ENCODE results near the gene MRPL58. TPM values are rescaled to one million over a fixed set of nuclear protein-coding genes. Genes with fewer than 3 reads are reported as not detected.
"Not testable (repeated sequence)": the region's sequence is repeated elsewhere in the genome, so short reads cannot be mapped to it uniquely, and the experiment has no call there.

Gene MRPL58
- total RNA-seq, 1 experiment from 2014 or later = 41.0 TPM

GRCh38 chr17:75044716-75045115, 32.2 kb downstream of the MRPL58 start:
- H4K20me1 ChIP-seq (ENCODE audit: control insufficient read depth, insufficient read depth, insufficient read length) = no peaks in the 10 kb centered on the region
- peaks cover 6% of the 10 kb centered on the region for H3K23me2 ChIP-seq (ENCODE audit: insufficient read length, low read depth, low read length, poor library complexity, severe bottlenecking)
- H2AK5ac ChIP-seq (ENCODE audit: insufficient read length, low read length) = no peak overlapping the region
- H3K4ac ChIP-seq (ENCODE audit: low read depth, low read length) = no peak overlapping the region
- Mint-ChIP-seq H3K27ac (peak overlapping the region; percentile 87 to 96 (median 91)), H3K27me3 (ENCODE audit: low read depth) (no peaks in the 10 kb centered on the region), H3K4me1 (peaks cover 47 to 54% of the 10 kb centered on the region in 2 experiments), H3K9me3 (peaks cover 0 to 2% of the 10 kb centered on the region in 2 experiments; a peak in 1 of 5 replicates), H3K36me3 (ENCODE audit: insufficient read depth in 1 of 3, low read depth in 3 of 3) (peaks cover 27 to 42% (median 37%) of the 10 kb centered on the region in 3 experiments; a peak in 6 of 7 replicates), H3K4me3 (peak overlapping the region; percentile 96 to 98)
- H3K14ac ChIP-seq (ENCODE audit: insufficient read depth, low read length) = no peak overlapping the region
- no peak overlapping the region for H3K9ac ChIP-seq (ENCODE audit: extremely low read depth, insufficient read length, low read length)
- TF ChIP-seq CTCF (conservative IDR thresholded peaks at IDR 0.05) = no peak
- no peaks in the 10 kb centered on the region for H3K9me3 ChIP-seq (ENCODE audit: control insufficient read depth, low read depth, low read length)
- no peak overlapping the region for H2AFZ ChIP-seq (ENCODE audit: low read length)
- H4K91ac ChIP-seq (ENCODE audit: insufficient read length, low read depth, low read length) = no peak overlapping the region
- no peak overlapping the region for H2BK5ac ChIP-seq (ENCODE audit: insufficient read length, low read length)
- H3K4me2 ChIP-seq (ENCODE audit: insufficient read depth, insufficient read length, low read length) = peak overlapping the region; percentile 59
- no peak overlapping the region for H3K23ac ChIP-seq (ENCODE audit: insufficient read length, low read depth, low read length)
- peak overlapping the region; percentile 81 for H3K27ac ChIP-seq (ENCODE audit: insufficient read length, low read depth, low read length)
- no peak overlapping the region for H4K5ac ChIP-seq (ENCODE audit: insufficient read length, low read depth, low read length)
- H3K18ac ChIP-seq (ENCODE audit: insufficient read length, low read depth, low read length) = no peak overlapping the region
- DNase-seq = no peak
- H2BK120ac ChIP-seq (ENCODE audit: low read depth, low read length, poor library complexity, severe bottlenecking) = no peak overlapping the region
- H3K79me2 ChIP-seq (ENCODE audit: insufficient read depth, low read length) = peaks cover 13% of the 10 kb centered on the region; the same call in 1 of the 2 replicates
- H3K27me3 ChIP-seq (ENCODE audit: insufficient read depth, low read length) = no peaks in the 10 kb centered on the region
- no peak overlapping the region for H2BK12ac ChIP-seq (ENCODE audit: insufficient read length, low read depth, low read length)
- no peak overlapping the region for H3K56ac ChIP-seq (ENCODE audit: insufficient read length, low read depth, low read length)
- H4K8ac ChIP-seq (replicated peaks; ENCODE audit: insufficient read length, low read depth, low read length) = no peak overlapping the region
- no CpG with 5 or more reads among the region's 7 CpGs for WGBS (ENCODE audit: extremely low coverage, insufficient read length, low lambda C conversion rate)
- peaks cover 7% of the 10 kb centered on the region; the same call in 1 of the 2 replicates for H3K4me1 ChIP-seq (ENCODE audit: insufficient read depth, low read length)
- H3T11ph ChIP-seq (ENCODE audit: low read length) = no peak overlapping the region
- no peak overlapping the region for H2BK20ac ChIP-seq (ENCODE audit: low read depth, low read length, poor library complexity, severe bottlenecking)
- no peak overlapping the region for H2BK15ac ChIP-seq (ENCODE audit: low read depth, low read length)
- peaks cover 5% of the 10 kb centered on the region for H3K79me1 ChIP-seq (ENCODE audit: insufficient read depth, low read depth, low read length, poor library complexity, severe bottlenecking)

DNA sequence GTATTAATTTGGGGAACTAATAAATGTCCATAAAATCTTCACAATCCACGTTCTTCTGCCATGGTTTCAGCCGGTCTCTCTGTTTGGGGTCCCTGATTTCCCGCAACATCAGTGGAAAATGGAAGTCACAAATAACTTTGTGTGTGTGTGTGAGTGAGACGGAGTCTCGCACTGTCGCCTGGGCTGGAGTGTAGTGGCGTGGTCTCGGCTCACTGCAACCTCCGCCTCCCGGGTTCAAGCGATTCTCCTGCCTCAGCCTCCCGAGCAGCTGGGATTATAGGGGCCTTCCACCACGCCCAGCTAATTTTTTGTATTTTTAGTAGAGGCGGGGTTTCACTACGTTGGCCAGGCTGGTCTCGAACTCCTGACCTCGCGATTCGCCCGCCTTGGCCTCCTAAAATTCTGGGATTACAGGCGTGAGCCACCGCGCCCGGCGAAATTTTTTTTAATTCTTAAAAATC, 33.5 kb downstream of the MRPL58 start:
- not testable (repeated sequence) for H3K27me3 Mint-ChIP-seq (ENCODE audit: low read depth); H3K4me1 ChIP-seq (ENCODE audit: insufficient read depth, low read length); H2AFZ ChIP-seq (ENCODE audit: low read length); H3K23me2 ChIP-seq (ENCODE audit: insufficient read length, low read depth, low read length, poor library complexity, severe bottlenecking); H4K5ac ChIP-seq (ENCODE audit: insufficient read length, low read depth, low read length); H2AK5ac ChIP-seq (ENCODE audit: insufficient read length, low read length); H4K20me1 ChIP-seq (ENCODE audit: control insufficient read depth, insufficient read depth, insufficient read length); H3K4ac ChIP-seq (ENCODE audit: low read depth, low read length); H2BK120ac ChIP-seq (ENCODE audit: low read depth, low read length, poor library complexity, severe bottlenecking); H3K56ac ChIP-seq (ENCODE audit: insufficient read length, low read depth, low read length); DNase-seq; H3K27me3 ChIP-seq (ENCODE audit: insufficient read depth, low read length); H3K18ac ChIP-seq (ENCODE audit: insufficient read length, low read depth, low read length); H3K79me1 ChIP-seq (ENCODE audit: insufficient read depth, low read depth, low read length, poor library complexity, severe bottlenecking); H3K9me3 ChIP-seq (ENCODE audit: control insufficient read depth, low read depth, low read length); H2BK12ac ChIP-seq (ENCODE audit: insufficient read length, low read depth, low read length); H2BK15ac ChIP-seq (ENCODE audit: low read depth, low read length); H3T11ph ChIP-seq (ENCODE audit: low read length); H2BK5ac ChIP-seq (ENCODE audit: insufficient read length, low read length); H3K14ac ChIP-seq (ENCODE audit: insufficient read depth, low read length); H4K91ac ChIP-seq (ENCODE audit: insufficient read length, low read depth, low read length); H4K8ac ChIP-seq (replicated peaks; ENCODE audit: insufficient read length, low read depth, low read length); H3K23ac ChIP-seq (ENCODE audit: insufficient read length, low read depth, low read length); H2BK20ac ChIP-seq (ENCODE audit: low read depth, low read length, poor library complexity, severe bottlenecking); H3K9me3 Mint-ChIP-seq; H3K27ac ChIP-seq (ENCODE audit: insufficient read length, low read depth, low read length)
- peaks cover 13% of the 10 kb centered on the region; the same call in 1 of the 2 replicates for H3K79me2 ChIP-seq (ENCODE audit: insufficient read depth, low read length)
- peak overlapping the region; percentile 55 for H3K4me2 ChIP-seq (ENCODE audit: insufficient read depth, insufficient read length, low read length)
- H3K9ac ChIP-seq (ENCODE audit: extremely low read depth, insufficient read length, low read length) = peak overlapping the region; percentile 76
- peaks cover 47 to 54% of the 10 kb centered on the region in 2 experiments for H3K4me1 Mint-ChIP-seq
- WGBS (ENCODE audit: extremely low coverage, insufficient read length, low lambda C conversion rate) = no CpG with 5 or more reads among the region's 25 CpGs
- H3K36me3 Mint-ChIP-seq (ENCODE audit: insufficient read depth in 1 of 3, low read depth in 3 of 3) = peaks cover 18 to 42% (median 30%) of the 10 kb centered on the region in 3 experiments; a peak in 6 of 7 replicates
- H3K4me3 Mint-ChIP-seq = peak overlapping the region; percentile 96 to 98
- peak overlapping the region; percentile 85 to 96 (median 95) for H3K27ac Mint-ChIP-seq
